ENCODE results near the gene APOB. TPM values are rescaled to one million over a fixed set of nuclear protein-coding genes. Genes with fewer than 3 reads are reported as not detected.

Gene APOB
- total RNA-seq, 4 donors from 2014 or later, result 0.04 to 0.62 (median 0.19) TPM; not detected in 1

- Histone ChIP-seq H3K4me1 (peaks cover 9 to 33% (median 14%) of the 10 kb centered on the region in 3 donors), H3K9me3 (no peaks in the 10 kb centered on the region), H3K36me3 (no peaks in the 10 kb centered on the region), H3K4me3 (peak overlapping the region in 1 of 4 donors; percentile 35), H3K27ac (no peak overlapping the region), H3K27me3 (peaks cover 0 to 32% (median 0%) of the 10 kb centered on the region in 4 donors)
- WGBS, 2 donors, result 0 to 13% methylated on average over 6 to 12 of the region's 25 CpGs
- no peak for DNase-seq
- TF ChIP-seq POLR2A (IDR thresholded peaks at IDR 0.05) (no peak), CTCF (IDR thresholded peaks at IDR 0.05) (peak; percentile 85 to 99 (median 94))
- intact Hi-C loops (cut with DNase I), result loop anchor here (10.0 kb wide), 1 partner anchor 272 kb away; no protein-coding TSS in a partner anchor
Measured at GRCh38 chr2:21042958-21043743, 722 bp downstream of the APOB start.

- DNase-seq, result no peak
- Histone ChIP-seq H3K9me3 (no peaks in the 10 kb centered on the region), H3K4me3 (no peak overlapping the region), H3K27me3 (peaks cover 0 to 32% (median 0%) of the 10 kb centered on the region in 4 donors), H3K4me1 (peaks cover 9 to 38% (median 15%) of the 10 kb centered on the region in 3 donors), H3K27ac (peak overlapping the region in 2 of 4 donors; percentile 23 to 38), H3K36me3 (no peaks in the 10 kb centered on the region)
- 19 to 21% methylated on average over 5 of the region's 5 CpGs for WGBS, 2 donors
- intact Hi-C loops (cut with DNase I), result loop anchor here (10.0 kb wide), 1 partner anchor 272 kb away; no protein-coding TSS in a partner anchor
- TF ChIP-seq CTCF (IDR thresholded peaks at IDR 0.05) (no peak), POLR2A (IDR thresholded peaks at IDR 0.05) (no peak)
Measured at GRCh38 chr2:21042708-21042957, 1.2 kb downstream of the APOB start.

GRCh38 chr2:21041943-21042707 is 1.7 kb downstream of the APOB start:
- Histone ChIP-seq H3K36me3 (no peaks in the 10 kb centered on the region), H3K4me1 (peaks cover 9 to 43% (median 15%) of the 10 kb centered on the region in 3 donors), H3K27ac (peak overlapping the region in 2 of 4 donors; percentile 23 to 38), H3K9me3 (no peaks in the 10 kb centered on the region), H3K27me3 (peaks cover 0 to 32% (median 0%) of the 10 kb centered on the region in 4 donors), H3K4me3 (no peak overlapping the region)
- no peak for DNase-seq
- TF ChIP-seq POLR2A (IDR thresholded peaks at IDR 0.05), result no peak
- TF ChIP-seq CTCF (IDR thresholded peaks at IDR 0.05), result no peak
- intact Hi-C loops (cut with DNase I), result loop anchor here (10.0 kb wide), 1 partner anchor 273 kb away; no protein-coding TSS in a partner anchor
- 56 to 76% methylated on average over 13 to 16 of the region's 16 CpGs for WGBS, 2 donors

- intact Hi-C loops (cut with DNase I), result loop anchor here (10.0 kb wide), 1 partner anchor 273 kb away; no protein-coding TSS in a partner anchor
Measured at GRCh38 chr2:21041462-21041861, 2.4 kb downstream of the APOB start.

More at GRCh38 chr2:21041462-21041861, 2.4 kb downstream of the APOB start:
- Histone ChIP-seq H3K9me3 (no peaks in the 10 kb centered on the region), H3K4me1 (peaks cover 9 to 43% (median 15%) of the 10 kb centered on the region in 3 donors), H3K27ac (no peak overlapping the region), H3K4me3 (no peak overlapping the region), H3K36me3 (no peaks in the 10 kb centered on the region), H3K27me3 (peaks cover 0 to 32% (median 0%) of the 10 kb centered on the region in 4 donors)
- no peak for DNase-seq
- TF ChIP-seq CTCF (IDR thresholded peaks at IDR 0.05) (no peak), POLR2A (IDR thresholded peaks at IDR 0.05) (no peak)
- 65 to 87% methylated on average over 4 of the region's 4 CpGs for WGBS, 2 donors

All from esophagus squamous epithelium (tissue), 5 donors.